A673 (cell line): ENCODE data around the gene USP26. TPM values are rescaled to one million over a fixed set of nuclear protein-coding genes. Genes with fewer than 3 reads are reported as not detected.

ENCODE experiments used
- BruUV-seq: library from RNA; stranded (reverse); fragments of 400-500 nt; replicated peaks from 2 replicates; lab custom pipeline; 2021; lab: Mats Ljungman, UMichigan
- CTCF ChIA-PET: fragments of 300-600 bp; sonication (Branson Sonifier 250); formaldehyde crosslinking; loops from one replicate; lab custom pipeline; 2022; ENCODE audit warnings: antibody characterized with exemption; lab: Charles Lee
- POLR2A ChIA-PET: fragments of 300-600 bp; sonication (Branson Sonifier 250); formaldehyde crosslinking; loops from one replicate; lab custom pipeline; 2022; ENCODE audit warnings: antibody characterized with exemption; ENCODE audit not compliant: low non-redundant PET; lab: Charles Lee
- DNase-seq: peaks from one replicate; pipeline ENCODE4 v3.0.0-alpha.2; 2015; ENCODE audit warnings: low spot score
- H3K27ac ChIP-seq: fragments of 200-600 bp; sonication (generic); 2 replicates; pipeline ENCODE4 v1.5.1; 2016; ENCODE audit warnings: mixed run types, low read depth, mild to moderate bottlenecking, mixed read lengths, antibody characterized with exemption, low read length; ENCODE audit not compliant: poor library complexity, severe bottlenecking
- H3K27me3 ChIP-seq: fragments of 200-600 bp; sonication (generic); replicated peaks from 2 replicates; pipeline ENCODE4 v1.6.1; 2017; ENCODE audit warnings: mixed run types, low read depth, mild to moderate bottlenecking, mixed read lengths, antibody characterized with exemption, low read length; ENCODE audit not compliant: insufficient read depth, poor library complexity
- H3K36me3 ChIP-seq: fragments of 200-600 bp; sonication (generic); 2 replicates; pipeline ENCODE4 v1.6.1; 2016; ENCODE audit warnings: mixed run types, mild to moderate bottlenecking, mixed read lengths, antibody characterized with exemption, low read length; ENCODE audit not compliant: insufficient read depth, poor library complexity, severe bottlenecking
- H3K4me1 ChIP-seq: fragments of 200-600 bp; sonication (generic); 2 replicates; pipeline ENCODE4 v1.6.1; 2017; ENCODE audit warnings: mixed run types, mild to moderate bottlenecking, mixed read lengths, antibody characterized with exemption, low read length; ENCODE audit not compliant: insufficient read depth, poor library complexity, severe bottlenecking
- H3K4me3 ChIP-seq: fragments of 200-600 bp; sonication (generic); 2 replicates; pipeline ENCODE4 v1.5.1; 2016; ENCODE audit warnings: low read depth, mixed run types, mild to moderate bottlenecking, mixed read lengths, low read length; ENCODE audit not compliant: poor library complexity, severe bottlenecking
- H3K9me3 ChIP-seq: fragments of 200-600 bp; sonication (generic); 2 replicates; pipeline ENCODE4 v1.6.1; 2016; ENCODE audit warnings: mixed run types, low read depth, mild to moderate bottlenecking, mixed read lengths, antibody characterized with exemption, low read length; ENCODE audit not compliant: poor library complexity, severe bottlenecking
- EZH2 ChIP-seq: fragments of 200-600 bp; sonication (generic); IDR thresholded peaks from 2 replicates; pipeline ENCODE4 v1.6.1; 2017; ENCODE audit warnings: borderline replicate concordance, low read depth, mild to moderate bottlenecking, mixed read lengths, antibody characterized with exemption, low read length; ENCODE audit not compliant: poor library complexity, severe bottlenecking
- intact Hi-C: fragments of 100-400 bp; cut with micrococcal nuclease; formaldehyde crosslinking; loops from one replicate; pipeline ENCODE4 v1.10.0; 2022; ENCODE audit not compliant: unreplicated experiment
- total RNA-seq: library from RNA; stranded (reverse); gene quantifications from 2 replicates; pipeline ENCODE4 v1.2.3, GENCODE V29; 2021
- TF ChIP-seq, protein P1 (sequence below): fragments of 300-800, 200-600 bp; sonication (generic); conservative IDR thresholded peaks from 2 replicates; pipeline ENCODE4 v1.5.1; 2017; ENCODE audit warnings: low read depth, mild to moderate bottlenecking, antibody characterized with exemption, low read length, moderate library complexity, mixed read lengths

The USP26 gene
- total RNA-seq, 1 experiment from 2014 or later = not detected

DNA sequence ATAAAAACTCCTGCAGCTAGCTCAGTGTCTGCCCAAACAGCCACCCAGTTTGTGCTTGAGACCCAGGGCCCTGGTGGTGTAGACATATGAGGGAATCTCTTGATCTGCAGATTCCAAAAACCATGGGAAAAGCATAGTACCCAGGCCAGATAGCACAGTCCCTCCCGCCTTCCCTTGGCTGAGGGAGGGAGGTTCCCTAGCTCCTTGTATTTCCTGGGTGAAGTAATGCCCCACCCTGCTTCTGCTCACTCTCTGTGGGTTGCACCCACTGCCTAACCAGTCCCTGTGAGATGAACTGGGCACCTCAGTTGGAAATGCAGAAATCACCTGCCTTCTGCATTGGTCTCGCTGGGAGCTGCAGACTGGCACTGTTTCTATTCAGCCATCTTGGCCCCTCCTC is 54.6 kb downstream of the USP26 start:
- ChIA-PET POLR2A (no interaction called here), CTCF (no interaction called here)
- H3K27ac ChIP-seq = no peak overlapping the region
- no peak overlapping the region for H3K4me3 ChIP-seq
- no peak for DNase-seq
- no peaks in the 10 kb centered on the region for H3K9me3 ChIP-seq
- no TSS peak for BruUV-seq
- TF ChIP-seq EZH2 = no peak
- TF ChIP-seq, protein P1, sequence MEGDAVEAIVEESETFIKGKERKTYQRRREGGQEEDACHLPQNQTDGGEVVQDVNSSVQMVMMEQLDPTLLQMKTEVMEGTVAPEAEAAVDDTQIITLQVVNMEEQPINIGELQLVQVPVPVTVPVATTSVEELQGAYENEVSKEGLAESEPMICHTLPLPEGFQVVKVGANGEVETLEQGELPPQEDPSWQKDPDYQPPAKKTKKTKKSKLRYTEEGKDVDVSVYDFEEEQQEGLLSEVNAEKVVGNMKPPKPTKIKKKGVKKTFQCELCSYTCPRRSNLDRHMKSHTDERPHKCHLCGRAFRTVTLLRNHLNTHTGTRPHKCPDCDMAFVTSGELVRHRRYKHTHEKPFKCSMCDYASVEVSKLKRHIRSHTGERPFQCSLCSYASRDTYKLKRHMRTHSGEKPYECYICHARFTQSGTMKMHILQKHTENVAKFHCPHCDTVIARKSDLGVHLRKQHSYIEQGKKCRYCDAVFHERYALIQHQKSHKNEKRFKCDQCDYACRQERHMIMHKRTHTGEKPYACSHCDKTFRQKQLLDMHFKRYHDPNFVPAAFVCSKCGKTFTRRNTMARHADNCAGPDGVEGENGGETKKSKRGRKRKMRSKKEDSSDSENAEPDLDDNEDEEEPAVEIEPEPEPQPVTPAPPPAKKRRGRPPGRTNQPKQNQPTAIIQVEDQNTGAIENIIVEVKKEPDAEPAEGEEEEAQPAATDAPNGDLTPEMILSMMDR = no peak
- no peaks in the 10 kb centered on the region for H3K36me3 ChIP-seq
- no peaks in the 10 kb centered on the region for H3K4me1 ChIP-seq
- H3K27me3 ChIP-seq = no peaks in the 10 kb centered on the region
- intact Hi-C loops = loop anchor here (10.0 kb wide), 1 partner anchor 173 kb away; the partner anchor contains the start of gene TFDP3

DNA sequence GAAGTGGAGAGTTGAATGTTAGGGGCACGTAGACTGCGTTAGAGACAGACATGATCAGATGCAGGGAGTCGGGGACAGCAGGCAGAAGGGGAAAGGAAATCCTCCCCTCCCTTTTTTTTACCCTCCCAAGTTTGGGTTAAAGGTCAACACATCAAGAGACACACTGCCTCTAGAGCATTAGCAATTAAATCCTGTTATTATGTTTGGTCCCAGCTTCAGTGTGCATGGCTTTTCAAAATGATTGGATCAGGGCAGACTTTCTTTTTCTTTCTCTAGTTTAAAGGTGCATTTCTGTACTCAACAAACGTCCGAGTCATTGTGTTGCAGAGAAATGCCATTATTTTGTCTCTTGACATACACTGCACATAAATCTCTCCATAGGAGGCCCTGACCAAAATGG is 63.9 kb downstream of the USP26 start:
- H3K4me1 ChIP-seq = no peaks in the 10 kb centered on the region
- ChIA-PET POLR2A (no interaction called here), CTCF (no interaction called here)
- no peak overlapping the region for H3K4me3 ChIP-seq
- no TSS peak for BruUV-seq
- H3K9me3 ChIP-seq = no peaks in the 10 kb centered on the region
- H3K36me3 ChIP-seq = no peaks in the 10 kb centered on the region
- DNase-seq = no peak
- H3K27me3 ChIP-seq = no peaks in the 10 kb centered on the region
- intact Hi-C loops = no loop called here
- H3K27ac ChIP-seq = no peak overlapping the region
- no peak for TF ChIP-seq EZH2
- TF ChIP-seq, protein P1 = no peak

DNA sequence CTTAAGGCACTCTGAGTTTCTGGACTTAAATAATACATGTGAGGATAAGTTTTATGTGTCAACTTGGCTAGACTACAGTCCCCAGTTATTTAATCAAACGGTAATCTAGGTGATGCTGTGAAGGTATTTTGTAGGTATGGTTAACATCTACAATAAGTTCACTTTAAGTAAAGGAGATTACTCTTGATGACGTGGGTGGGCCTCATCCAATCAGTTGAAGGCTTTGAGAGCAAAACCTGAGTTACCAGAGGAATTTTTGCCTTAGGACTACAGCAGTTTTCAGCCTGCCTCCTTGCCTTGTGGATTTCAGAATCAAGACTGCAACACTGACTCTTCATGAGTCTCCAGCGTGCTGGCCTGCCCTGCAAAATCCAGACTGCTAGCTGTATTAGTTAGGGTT is 78.7 kb downstream of the USP26 start:
- no peak for DNase-seq
- H3K27ac ChIP-seq = no peak overlapping the region
- BruUV-seq = no TSS peak
- intact Hi-C loops = no loop called here
- no peaks in the 10 kb centered on the region for H3K9me3 ChIP-seq
- ChIA-PET POLR2A (no interaction called here), CTCF (no interaction called here)
- H3K4me1 ChIP-seq = no peaks in the 10 kb centered on the region
- no peaks in the 10 kb centered on the region for H3K27me3 ChIP-seq
- TF ChIP-seq EZH2 = no peak
- TF ChIP-seq, protein P1 = no peak
- H3K36me3 ChIP-seq = no peaks in the 10 kb centered on the region
- H3K4me3 ChIP-seq = no peak overlapping the region
